ENCODE results near the gene DNAJC16.
"Not testable (repeated sequence)": the region's sequence is repeated elsewhere in the genome, so short reads cannot be mapped to it uniquely, and the experiment has no call there.

DNAJC16 gene

GRCh38 chr1:15526490-15527339 lies at the start of gene DNAJC16:
Gene DNAJC16 (plus strand): TSS chr1:15526848. CDS start chr1:15529106, 2,258 bp downstream.
- Mint-ChIP-seq H3K27ac (peak within 1 kb of the TSS; percentile 82 to 100 (median 88)), H3K27me3 (ENCODE audit: low read depth) (no peaks in the 10 kb centered on the region), H3K36me3 (ENCODE audit: low read depth) (peaks cover 5% of the 10 kb centered on the region), H3K4me1 (peaks cover 47% of the 10 kb centered on the region), H3K4me3 (peak within 1 kb of the TSS; percentile 82 to 88 (median 87)), H3K9me3 (no peaks in the 10 kb centered on the region)
- TF ChIP-seq, protein P1, sequence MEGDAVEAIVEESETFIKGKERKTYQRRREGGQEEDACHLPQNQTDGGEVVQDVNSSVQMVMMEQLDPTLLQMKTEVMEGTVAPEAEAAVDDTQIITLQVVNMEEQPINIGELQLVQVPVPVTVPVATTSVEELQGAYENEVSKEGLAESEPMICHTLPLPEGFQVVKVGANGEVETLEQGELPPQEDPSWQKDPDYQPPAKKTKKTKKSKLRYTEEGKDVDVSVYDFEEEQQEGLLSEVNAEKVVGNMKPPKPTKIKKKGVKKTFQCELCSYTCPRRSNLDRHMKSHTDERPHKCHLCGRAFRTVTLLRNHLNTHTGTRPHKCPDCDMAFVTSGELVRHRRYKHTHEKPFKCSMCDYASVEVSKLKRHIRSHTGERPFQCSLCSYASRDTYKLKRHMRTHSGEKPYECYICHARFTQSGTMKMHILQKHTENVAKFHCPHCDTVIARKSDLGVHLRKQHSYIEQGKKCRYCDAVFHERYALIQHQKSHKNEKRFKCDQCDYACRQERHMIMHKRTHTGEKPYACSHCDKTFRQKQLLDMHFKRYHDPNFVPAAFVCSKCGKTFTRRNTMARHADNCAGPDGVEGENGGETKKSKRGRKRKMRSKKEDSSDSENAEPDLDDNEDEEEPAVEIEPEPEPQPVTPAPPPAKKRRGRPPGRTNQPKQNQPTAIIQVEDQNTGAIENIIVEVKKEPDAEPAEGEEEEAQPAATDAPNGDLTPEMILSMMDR (IDR thresholded peaks at IDR 0.05; ENCODE audit: unreplicated experiment in 3 of 3), result no peak

- Mint-ChIP-seq H3K9me3 (no peaks in the 10 kb centered on the region), H3K36me3 (ENCODE audit: low read depth) (no peaks in the 10 kb centered on the region), H3K4me1 (peaks cover 23% of the 10 kb centered on the region), H3K27me3 (ENCODE audit: low read depth) (no peaks in the 10 kb centered on the region), H3K27ac (peak overlapping the region; percentile 15 to 52 (median 24)), H3K4me3 (peak overlapping the region in 1 of 3 experiments; percentile 45)
- TF ChIP-seq, protein P1 (IDR thresholded peaks at IDR 0.05; ENCODE audit: unreplicated experiment in 3 of 3), result no peak
Measured at GRCh38 chr1:15476927-15477326, 49.7 kb upstream of the DNAJC16 start.

- Mint-ChIP-seq H3K27ac (peak overlapping the region in 1 of 3 experiments; percentile 13), H3K4me1 (peaks cover 20% of the 10 kb centered on the region), H3K9me3 (no peaks in the 10 kb centered on the region), H3K36me3 (ENCODE audit: low read depth) (no peaks in the 10 kb centered on the region), H3K27me3 (ENCODE audit: low read depth) (no peaks in the 10 kb centered on the region), H3K4me3 (peak overlapping the region in 1 of 3 experiments; percentile 21)
- TF ChIP-seq, protein P1 (IDR thresholded peaks at IDR 0.05; ENCODE audit: unreplicated experiment in 3 of 3), result no peak
Measured at GRCh38 chr1:15477646-15478212, 48.9 kb upstream of the DNAJC16 start.

DNA sequence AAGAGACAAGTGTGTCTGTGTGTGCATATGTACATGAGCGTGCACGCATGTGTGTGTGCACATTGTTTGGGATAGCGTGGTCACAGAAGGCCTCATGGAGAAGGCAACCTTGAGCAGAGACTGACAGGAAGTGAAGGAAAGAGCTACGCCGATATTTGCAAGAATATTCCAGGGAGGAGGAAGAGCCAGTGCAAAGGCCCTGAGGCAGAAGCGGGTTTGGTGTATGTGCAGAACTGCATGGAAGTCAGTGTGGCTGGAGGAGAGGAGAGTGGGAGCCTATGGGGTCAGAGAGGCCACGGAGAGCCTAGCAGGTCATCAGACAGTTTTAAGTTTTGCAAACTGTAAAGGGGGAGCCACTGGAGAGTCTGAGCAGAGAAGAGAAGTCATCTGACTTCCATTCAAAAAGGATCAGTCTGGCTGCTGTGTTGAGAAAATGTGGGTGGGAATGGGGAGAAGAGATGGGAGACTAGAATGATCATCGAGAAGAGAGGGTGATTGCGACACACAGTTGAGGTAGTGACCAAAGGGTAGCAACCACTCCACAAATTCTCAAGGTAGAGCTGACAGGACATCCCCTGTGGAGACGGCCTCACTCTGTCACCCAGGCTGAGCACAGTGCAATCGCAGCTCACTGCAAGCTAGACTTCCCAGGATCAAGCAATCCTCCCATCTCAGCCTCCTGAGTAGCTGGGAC lies 46.8 kb upstream of the DNAJC16 start:
- TF ChIP-seq, protein P1 (IDR thresholded peaks at IDR 0.05; ENCODE audit: unreplicated experiment in 3 of 3), result no peak

GRCh38 chr1:15482455-15482854 lies 44.2 kb upstream of the DNAJC16 start:
- H3K9me3 Mint-ChIP-seq; H3K27me3 Mint-ChIP-seq (ENCODE audit: low read depth); H3K4me3 Mint-ChIP-seq; H3K27ac Mint-ChIP-seq; H3K4me1 Mint-ChIP-seq: not testable (repeated sequence)
- peaks cover 27% of the 10 kb centered on the region for H3K36me3 Mint-ChIP-seq (ENCODE audit: low read depth)

More for the DNA sequence above, 46.8 kb upstream of the DNAJC16 start:
- no peak overlapping the region for H3K27ac Mint-ChIP-seq
- peaks cover 17% of the 10 kb centered on the region for H3K4me1 Mint-ChIP-seq
- H3K36me3 Mint-ChIP-seq (ENCODE audit: low read depth), result peaks cover 4% of the 10 kb centered on the region
- no peaks in the 10 kb centered on the region for H3K9me3 Mint-ChIP-seq
- no peak overlapping the region for H3K4me3 Mint-ChIP-seq
- H3K27me3 Mint-ChIP-seq (ENCODE audit: low read depth), result no peaks in the 10 kb centered on the region

GRCh38 chr1:15482983-15483543 lies 43.6 kb upstream of the DNAJC16 start:
- not testable (repeated sequence) for H3K4me1 Mint-ChIP-seq, H3K9me3 Mint-ChIP-seq

More at GRCh38 chr1:15482983-15483543, 43.6 kb upstream of the DNAJC16 start:
- H3K27me3 Mint-ChIP-seq (ENCODE audit: low read depth); H3K4me3 Mint-ChIP-seq; H3K27ac Mint-ChIP-seq: not testable (repeated sequence)
- peaks cover 27% of the 10 kb centered on the region for H3K36me3 Mint-ChIP-seq (ENCODE audit: low read depth)

All from nephron (organoid).